ENCODE results near the gene HLA-DMA. TPM values are rescaled to one million over a fixed set of nuclear protein-coding genes. Genes with fewer than 3 reads are reported as not detected.

HLA-DMA gene
- total and polyA plus RNA-seq, 3 donors from 2014 or later = 10.1 to 54.5 (median 19.8) TPM

DNA sequence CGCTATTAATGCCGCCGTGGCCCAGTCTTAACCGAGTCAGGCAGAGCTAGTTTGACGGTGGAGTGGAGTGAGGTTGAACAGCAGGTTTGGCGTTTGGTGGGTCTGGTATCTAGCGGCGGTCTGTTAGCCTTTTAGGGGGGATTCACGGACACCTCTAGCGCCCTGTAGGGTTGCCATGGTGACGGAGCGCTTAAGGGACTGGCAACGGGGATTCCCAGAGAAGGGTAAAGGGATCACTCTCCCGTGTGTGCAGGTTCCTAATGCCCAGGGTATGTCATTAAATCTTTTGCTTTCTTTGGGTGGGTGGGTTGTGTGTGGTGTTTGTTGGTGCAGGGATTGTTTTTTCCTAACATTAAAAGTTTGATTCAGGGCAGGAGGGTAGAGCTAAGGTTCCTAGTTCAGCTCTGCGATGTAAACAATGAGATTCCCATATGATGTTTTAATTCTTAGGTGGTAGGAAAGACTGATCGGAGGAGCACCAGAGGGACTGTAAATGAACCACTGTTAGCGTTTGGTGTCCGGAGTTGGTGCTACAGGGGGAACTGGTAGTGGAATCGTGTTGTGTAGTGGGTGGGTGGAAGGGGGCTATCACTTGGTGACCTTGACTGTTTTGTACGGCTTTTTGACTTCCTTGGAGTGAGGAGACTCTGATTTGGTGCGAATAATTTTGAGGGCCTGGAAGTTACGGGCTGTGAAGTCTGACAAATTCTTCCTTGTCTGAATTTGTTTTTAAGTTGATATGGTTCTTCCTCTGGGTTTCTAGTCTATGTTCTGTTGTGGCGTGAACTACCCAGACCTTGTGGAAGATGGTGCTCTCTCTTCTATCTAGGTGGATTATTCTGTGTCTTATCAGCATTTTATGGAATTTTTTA, 20.5 kb upstream of the HLA-DMA start:
- peak overlapping the region; percentile 82 to 88 for H3K4me3 ChIP-seq
- intact Hi-C loops (cut with DNase I; ENCODE audit: low total_unique reads) = no loop called here
- H3K4me1 ChIP-seq = peaks cover 20% of the 10 kb centered on the region
- H3K9me3 ChIP-seq = no peaks in the 10 kb centered on the region
- no peaks in the 10 kb centered on the region for H3K27me3 ChIP-seq
- 0% methylated on average over 23 of the region's 23 CpGs for WGBS, 2 donors
- DNase-seq = peak; percentile 69
- no peaks in the 10 kb centered on the region for H3K36me3 ChIP-seq (ENCODE audit: low read depth, missing control alignments)
- no peak for TF ChIP-seq POLR2A (IDR thresholded peaks at IDR 0.05)
- TF ChIP-seq, protein P1, sequence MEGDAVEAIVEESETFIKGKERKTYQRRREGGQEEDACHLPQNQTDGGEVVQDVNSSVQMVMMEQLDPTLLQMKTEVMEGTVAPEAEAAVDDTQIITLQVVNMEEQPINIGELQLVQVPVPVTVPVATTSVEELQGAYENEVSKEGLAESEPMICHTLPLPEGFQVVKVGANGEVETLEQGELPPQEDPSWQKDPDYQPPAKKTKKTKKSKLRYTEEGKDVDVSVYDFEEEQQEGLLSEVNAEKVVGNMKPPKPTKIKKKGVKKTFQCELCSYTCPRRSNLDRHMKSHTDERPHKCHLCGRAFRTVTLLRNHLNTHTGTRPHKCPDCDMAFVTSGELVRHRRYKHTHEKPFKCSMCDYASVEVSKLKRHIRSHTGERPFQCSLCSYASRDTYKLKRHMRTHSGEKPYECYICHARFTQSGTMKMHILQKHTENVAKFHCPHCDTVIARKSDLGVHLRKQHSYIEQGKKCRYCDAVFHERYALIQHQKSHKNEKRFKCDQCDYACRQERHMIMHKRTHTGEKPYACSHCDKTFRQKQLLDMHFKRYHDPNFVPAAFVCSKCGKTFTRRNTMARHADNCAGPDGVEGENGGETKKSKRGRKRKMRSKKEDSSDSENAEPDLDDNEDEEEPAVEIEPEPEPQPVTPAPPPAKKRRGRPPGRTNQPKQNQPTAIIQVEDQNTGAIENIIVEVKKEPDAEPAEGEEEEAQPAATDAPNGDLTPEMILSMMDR (IDR thresholded peaks at IDR 0.05) = no peak
- H3K27ac ChIP-seq = peak overlapping the region; percentile 83 to 99

DNA sequence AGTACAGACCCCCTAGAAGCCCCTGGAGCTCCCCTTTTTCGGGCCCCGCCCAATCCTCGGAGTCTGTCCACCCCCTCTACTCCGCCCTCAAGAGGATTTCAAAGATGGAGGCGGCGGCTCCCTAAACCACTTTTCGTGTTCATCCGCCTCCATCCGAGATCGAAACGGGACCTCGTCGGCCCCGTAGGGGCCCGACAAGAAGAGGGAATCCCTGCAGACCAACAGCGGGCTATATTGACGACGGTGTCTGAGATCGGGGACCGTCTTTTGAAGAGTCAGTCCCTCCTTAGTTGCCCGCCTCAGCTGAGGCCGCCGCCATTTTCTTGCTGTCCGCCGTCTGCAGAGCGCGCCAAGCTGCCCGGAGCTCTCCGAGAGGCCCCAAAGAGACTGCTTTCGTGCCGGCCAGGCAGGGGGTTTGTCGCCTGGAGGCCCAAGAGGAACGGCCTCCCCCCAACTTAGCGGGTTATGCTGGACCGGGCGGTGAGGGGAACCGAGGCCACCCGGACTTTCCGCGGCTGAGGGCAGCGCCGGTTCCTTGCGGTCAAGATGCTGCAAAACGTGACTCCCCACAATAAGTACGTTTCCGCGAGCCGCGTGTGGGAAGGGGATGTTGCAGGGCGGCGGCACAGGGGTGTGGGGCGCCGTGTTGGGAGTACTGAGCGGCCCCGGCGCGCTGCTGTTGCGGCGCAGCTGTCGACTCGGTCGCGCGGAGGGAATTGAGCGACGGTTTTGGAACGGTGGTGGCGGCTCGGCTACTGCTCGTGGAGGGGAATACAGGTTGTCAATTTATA, 19.7 kb upstream of the HLA-DMA start:
- intact Hi-C loops (cut with DNase I; ENCODE audit: low total_unique reads) = no loop called here
- Histone ChIP-seq H3K27me3 (no peaks in the 10 kb centered on the region), H3K4me3 (peak overlapping the region; percentile 82 to 88), H3K36me3 (ENCODE audit: low read depth, missing control alignments) (no peaks in the 10 kb centered on the region), H3K9me3 (no peaks in the 10 kb centered on the region), H3K4me1 (peaks cover 20% of the 10 kb centered on the region), H3K27ac (peak overlapping the region; percentile 83 to 99)
- WGBS, 2 donors = 0% methylated on average over 36 to 69 of the region's 70 CpGs
- DNase-seq = no peak
- TF ChIP-seq POLR2A (IDR thresholded peaks at IDR 0.05) = no peak
- TF ChIP-seq, protein P1 (IDR thresholded peaks at IDR 0.05) = no peak

DNA sequence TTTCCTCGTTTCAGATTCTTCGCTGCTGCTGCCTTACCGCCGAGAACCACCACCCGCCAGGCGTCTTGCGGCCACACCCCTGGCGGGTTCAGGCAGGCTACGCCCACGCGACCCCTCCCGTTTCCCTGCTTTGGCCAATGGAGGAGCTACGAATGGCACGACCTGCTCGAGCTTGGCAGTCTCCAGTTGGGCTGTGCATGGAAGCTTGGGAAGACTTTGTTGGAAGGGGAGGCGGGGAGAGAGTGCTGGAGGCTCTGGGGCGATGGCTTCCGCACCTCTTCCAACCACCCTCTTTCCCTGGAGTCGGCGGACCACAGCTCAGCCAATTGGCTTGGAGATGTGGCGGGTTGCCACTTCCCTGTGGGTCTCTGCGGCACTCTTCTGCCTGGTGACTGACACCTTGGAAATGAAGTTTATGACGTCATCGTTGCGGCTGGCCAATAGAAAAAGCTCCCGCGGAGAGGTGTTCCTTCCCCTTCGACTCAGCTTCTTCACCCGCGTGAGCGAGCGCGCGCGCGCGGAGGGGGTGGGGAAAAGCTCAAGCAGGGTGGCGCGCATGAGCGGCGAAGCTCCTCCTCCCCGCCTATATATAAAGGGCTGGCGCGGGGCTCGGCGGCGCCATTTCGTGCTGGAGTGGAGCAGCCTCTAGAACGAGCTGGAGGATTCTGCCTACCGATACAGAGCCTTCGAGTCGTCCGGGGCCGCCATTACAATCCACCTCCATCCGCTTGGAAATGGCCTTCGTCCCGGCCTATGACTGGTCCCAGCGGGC, 18.9 kb upstream of the HLA-DMA start:
- Histone ChIP-seq H3K4me3 (peak overlapping the region; percentile 82 to 88), H3K4me1 (peaks cover 17% of the 10 kb centered on the region), H3K36me3 (ENCODE audit: low read depth, missing control alignments) (no peaks in the 10 kb centered on the region), H3K27ac (peak overlapping the region; percentile 99), H3K27me3 (no peaks in the 10 kb centered on the region), H3K9me3 (no peaks in the 10 kb centered on the region)
- 1% methylated on average over 27 to 58 of the region's 58 CpGs for WGBS, 2 donors
- TF ChIP-seq, protein P1 (IDR thresholded peaks at IDR 0.05) = peak in 2 of 3 experiments; percentile 10 to 43
- TF ChIP-seq POLR2A (IDR thresholded peaks at IDR 0.05) = peak; percentile 88
- peak; percentile 99 for DNase-seq
- intact Hi-C loops (cut with DNase I; ENCODE audit: low total_unique reads) = no loop called here

DNA sequence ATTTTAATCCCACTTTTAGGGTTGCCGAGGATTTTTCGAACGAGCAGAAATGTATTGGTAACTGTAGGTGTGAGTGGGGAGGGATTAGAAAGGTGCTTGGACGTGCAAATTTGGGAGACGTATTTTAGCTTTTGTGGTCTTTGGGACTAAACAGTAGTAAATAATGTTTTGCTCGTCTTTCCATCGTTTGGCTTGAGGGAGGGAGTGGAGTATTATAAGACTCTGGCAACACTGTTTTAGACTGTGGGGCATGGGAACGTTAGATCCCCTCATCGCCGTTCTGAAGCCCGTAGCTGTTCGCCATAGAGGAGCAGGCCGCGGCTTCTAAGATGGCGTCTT, 18.3 kb upstream of the HLA-DMA start:
- Histone ChIP-seq H3K4me1 (peaks cover 15% of the 10 kb centered on the region), H3K4me3 (peak overlapping the region; percentile 82 to 88), H3K9me3 (no peaks in the 10 kb centered on the region), H3K27me3 (no peaks in the 10 kb centered on the region), H3K36me3 (ENCODE audit: low read depth, missing control alignments) (no peaks in the 10 kb centered on the region), H3K27ac (peak overlapping the region; percentile 99)
- intact Hi-C loops (cut with DNase I; ENCODE audit: low total_unique reads) = no loop called here
- 1% methylated on average over 14 to 15 of the region's 15 CpGs for WGBS, 2 donors
- no peak for DNase-seq
- no peak for TF ChIP-seq POLR2A (IDR thresholded peaks at IDR 0.05)
- TF ChIP-seq, protein P1 (IDR thresholded peaks at IDR 0.05) = no peak
